IPS-15b (cell line): ENCODE data around the gene SUFU.
"Not testable (repeated sequence)": the region's sequence is repeated elsewhere in the genome, so short reads cannot be mapped to it uniquely, and the experiment has no call there.

ENCODE experiments used
- H3K27me3 ChIP-seq: one replicate; pipeline ENCODE4 v1.6.1; 2013; ENCODE audit warnings: low read length; ENCODE audit not compliant: control insufficient read depth, insufficient read depth
- H3K36me3 ChIP-seq: one replicate; pipeline ENCODE4 v1.6.1; 2013; ENCODE audit warnings: low read length; ENCODE audit not compliant: control insufficient read depth, insufficient read depth
- H3K4me1 ChIP-seq: one replicate; pipeline ENCODE4 v1.6.1; 2013; ENCODE audit warnings: mild to moderate bottlenecking, low read length; ENCODE audit not compliant: control insufficient read depth, insufficient read depth
- H3K4me3 ChIP-seq: one replicate; pipeline ENCODE4 v1.5.1; 2013; ENCODE audit warnings: low read depth, low read length
- H3K9ac ChIP-seq: one replicate; pipeline ENCODE4 v1.6.1; 2013; ENCODE audit warnings: low read depth, mild to moderate bottlenecking, low read length
- H3K9me3 ChIP-seq: one replicate; pipeline ENCODE4 v1.6.1; 2013; ENCODE audit warnings: mild to moderate bottlenecking, low read length; ENCODE audit not compliant: control insufficient read depth, insufficient read depth

The SUFU gene

GRCh38 chr10:102522874-102523249, 19.1 kb downstream of the SUFU start:
- no peak overlapping the region for H3K4me3 ChIP-seq
- H3K9ac ChIP-seq: no peak overlapping the region
- no peaks in the 10 kb centered on the region for H3K27me3 ChIP-seq
- H3K36me3 ChIP-seq: no peaks in the 10 kb centered on the region
- H3K4me1 ChIP-seq: no peaks in the 10 kb centered on the region
- no peaks in the 10 kb centered on the region for H3K9me3 ChIP-seq

GRCh38 chr10:102523250-102524029, 19.7 kb downstream of the SUFU start:
- Histone ChIP-seq H3K4me3 (no peak overlapping the region), H3K9ac (no peak overlapping the region), H3K27me3 (no peaks in the 10 kb centered on the region), H3K4me1 (no peaks in the 10 kb centered on the region), H3K36me3 (no peaks in the 10 kb centered on the region), H3K9me3 (no peaks in the 10 kb centered on the region)

GRCh38 chr10:102524746-102525145, 21.0 kb downstream of the SUFU start:
- no peak overlapping the region for H3K4me3 ChIP-seq
- no peaks in the 10 kb centered on the region for H3K27me3 ChIP-seq
- H3K9me3 ChIP-seq: no peaks in the 10 kb centered on the region
- H3K9ac ChIP-seq: no peak overlapping the region
- no peaks in the 10 kb centered on the region for H3K4me1 ChIP-seq
- no peaks in the 10 kb centered on the region for H3K36me3 ChIP-seq

- Histone ChIP-seq H3K9ac (no peak overlapping the region), H3K9me3 (no peaks in the 10 kb centered on the region), H3K4me3 (no peak overlapping the region), H3K4me1 (no peaks in the 10 kb centered on the region), H3K36me3 (no peaks in the 10 kb centered on the region), H3K27me3 (no peaks in the 10 kb centered on the region)
Observed at GRCh38 chr10:102527546-102527945, 23.8 kb downstream of the SUFU start.

- H3K4me3 ChIP-seq: no peak overlapping the region
- no peaks in the 10 kb centered on the region for H3K9me3 ChIP-seq
- H3K36me3 ChIP-seq: no peaks in the 10 kb centered on the region
- H3K27me3 ChIP-seq: no peaks in the 10 kb centered on the region
- H3K4me1 ChIP-seq: no peaks in the 10 kb centered on the region
- H3K9ac ChIP-seq: no peak overlapping the region
Observed at GRCh38 chr10:102534333-102534732, 30.6 kb downstream of the SUFU start.

- not testable (repeated sequence) for H3K4me3 ChIP-seq, H3K9me3 ChIP-seq, H3K27me3 ChIP-seq, H3K36me3 ChIP-seq, H3K9ac ChIP-seq, H3K4me1 ChIP-seq
Observed at GRCh38 chr10:102534966-102535365, 31.2 kb downstream of the SUFU start.

GRCh38 chr10:102535481-102536147, 31.8 kb downstream of the SUFU start:
- Histone ChIP-seq H3K27me3 (no peaks in the 10 kb centered on the region), H3K36me3 (no peaks in the 10 kb centered on the region), H3K4me3 (no peak overlapping the region), H3K9me3 (no peaks in the 10 kb centered on the region), H3K9ac (no peak overlapping the region), H3K4me1 (no peaks in the 10 kb centered on the region)

- Histone ChIP-seq H3K4me3 (no peak overlapping the region), H3K36me3 (no peaks in the 10 kb centered on the region), H3K9me3 (no peaks in the 10 kb centered on the region), H3K27me3 (no peaks in the 10 kb centered on the region), H3K4me1 (no peaks in the 10 kb centered on the region), H3K9ac (no peak overlapping the region)
Observed at GRCh38 chr10:102537367-102537766, 33.6 kb downstream of the SUFU start.

- H3K4me1 ChIP-seq: no peaks in the 10 kb centered on the region
- H3K36me3 ChIP-seq: no peaks in the 10 kb centered on the region
- no peak overlapping the region for H3K4me3 ChIP-seq
- no peak overlapping the region for H3K9ac ChIP-seq
- H3K27me3 ChIP-seq: no peaks in the 10 kb centered on the region
- H3K9me3 ChIP-seq: no peaks in the 10 kb centered on the region
Observed at GRCh38 chr10:102537948-102538347, 34.2 kb downstream of the SUFU start.

- Histone ChIP-seq H3K9ac (no peak overlapping the region), H3K9me3 (no peaks in the 10 kb centered on the region), H3K4me3 (no peak overlapping the region)
Observed at GRCh38 chr10:102538811-102539210, 35.0 kb downstream of the SUFU start.

GRCh38 chr10:102540023-102540422, 36.3 kb downstream of the SUFU start:
- H3K27me3 ChIP-seq: no peaks in the 10 kb centered on the region
- no peak overlapping the region for H3K4me3 ChIP-seq
- no peak overlapping the region for H3K9ac ChIP-seq
- no peaks in the 10 kb centered on the region for H3K4me1 ChIP-seq
- no peaks in the 10 kb centered on the region for H3K9me3 ChIP-seq
- no peaks in the 10 kb centered on the region for H3K36me3 ChIP-seq

More at GRCh38 chr10:102538811-102539210, 35.0 kb downstream of the SUFU start:
- Histone ChIP-seq H3K4me1 (no peaks in the 10 kb centered on the region), H3K27me3 (no peaks in the 10 kb centered on the region), H3K36me3 (no peaks in the 10 kb centered on the region)

- Histone ChIP-seq H3K9ac (no peak overlapping the region), H3K36me3 (no peaks in the 10 kb centered on the region), H3K4me1 (no peaks in the 10 kb centered on the region), H3K27me3 (no peaks in the 10 kb centered on the region), H3K9me3 (no peaks in the 10 kb centered on the region), H3K4me3 (no peak overlapping the region)
Observed at GRCh38 chr10:102542800-102543418, 39.1 kb downstream of the SUFU start.
